Osteoblast (primary cell): ENCODE measurements around the gene GALNT10. TPM values are rescaled to one million over a fixed set of nuclear protein-coding genes. Genes with fewer than 3 reads are reported as not detected.

Experiments
- DNase-seq: peaks from one replicate; pipeline ENCODE4 v3.0.0; 2011; ENCODE audit warnings: low spot score, mixed read lengths; ENCODE audit not compliant: insufficient read length; ENCODE audit errors: missing footprints
- H2AFZ ChIP-seq: 2 replicates; pipeline ENCODE4 v1.6.0; 2011; ENCODE audit warnings: mild to moderate bottlenecking, low read length
- H3K27ac ChIP-seq: 2 replicates; pipeline ENCODE4 v1.5.1; 2011; ENCODE audit warnings: mild to moderate bottlenecking, low read depth, low read length, moderate library complexity
- H3K27me3 ChIP-seq: 2 replicates; pipeline ENCODE4 v1.6.0; 2012; ENCODE audit warnings: mild to moderate bottlenecking, control low read depth, inconsistent platforms, low read length, moderate library complexity; ENCODE audit not compliant: insufficient read depth
- H3K36me3 ChIP-seq: 2 replicates; pipeline ENCODE4 v1.5.1; 2011; ENCODE audit warnings: mild to moderate bottlenecking, low read length, control low read depth, moderate library complexity; ENCODE audit not compliant: insufficient read depth
- H3K4me1 ChIP-seq: 2 replicates; pipeline ENCODE4 v1.5.1; 2011; ENCODE audit warnings: mild to moderate bottlenecking, low read length, control low read depth, moderate library complexity; ENCODE audit not compliant: insufficient read depth
- H3K4me2 ChIP-seq: 2 replicates; pipeline ENCODE4 v1.6.0; 2011; ENCODE audit warnings: mild to moderate bottlenecking, low read length; ENCODE audit not compliant: insufficient read depth
- H3K4me3 ChIP-seq: fragments of 200-600 bp; sonication (generic); 3 replicates; pipeline ENCODE4 v1.5.1; 2012; ENCODE audit warnings: mild to moderate bottlenecking, low read length, inconsistent platforms; ENCODE audit not compliant: insufficient read depth
- H3K79me2 ChIP-seq: 2 replicates; pipeline ENCODE4 v1.6.0; 2012; ENCODE audit warnings: mild to moderate bottlenecking, low read length, control low read depth, inconsistent platforms; ENCODE audit not compliant: insufficient read depth
- H3K9me3 ChIP-seq: 2 replicates; pipeline ENCODE4 v1.5.1; 2011; ENCODE audit warnings: low read depth, low read length, control low read depth
- H4K20me1 ChIP-seq: 2 replicates; pipeline ENCODE4 v1.6.0; 2012; ENCODE audit warnings: mild to moderate bottlenecking, low read length, control low read depth; ENCODE audit not compliant: insufficient read depth
- total RNA-seq: library from RNA; depleted of rRNA; stranded (reverse); fragments of >200 nt; gene quantifications from 2 replicates; pipeline ENCODE4 v1.2.3, GENCODE V29; 2012
- TF ChIP-seq, protein P1 (sequence below): IDR thresholded peaks from 2 replicates; pipeline ENCODE4 v1.5.1; 2011; ENCODE audit warnings: mild to moderate bottlenecking, low read depth, low read length, moderate library complexity; ENCODE audit errors: extremely low read depth

Gene GALNT10
- total RNA-seq, 1 donor = 62.2 TPM

DNA sequence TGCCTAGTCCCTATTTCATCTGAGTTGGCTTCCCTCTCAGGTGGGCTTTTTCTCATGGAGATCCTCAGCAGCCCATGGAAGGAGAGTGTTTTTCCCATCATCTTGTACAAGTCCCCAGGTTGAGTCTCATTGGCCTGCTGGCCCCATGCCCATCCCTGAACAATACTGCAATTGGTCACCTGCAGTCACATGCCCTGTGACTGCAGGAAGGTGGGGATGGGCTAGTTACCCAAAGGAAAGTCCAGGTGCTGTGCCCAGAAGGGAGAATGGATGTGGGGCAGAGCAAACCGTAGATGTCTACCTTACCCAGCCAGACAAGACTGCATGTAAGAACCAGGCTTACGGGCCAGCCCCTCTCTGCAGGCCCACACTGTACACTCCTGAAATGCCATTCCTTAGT, 201.3 kb downstream of the GALNT10 start:
- DNase-seq = no peak

DNA sequence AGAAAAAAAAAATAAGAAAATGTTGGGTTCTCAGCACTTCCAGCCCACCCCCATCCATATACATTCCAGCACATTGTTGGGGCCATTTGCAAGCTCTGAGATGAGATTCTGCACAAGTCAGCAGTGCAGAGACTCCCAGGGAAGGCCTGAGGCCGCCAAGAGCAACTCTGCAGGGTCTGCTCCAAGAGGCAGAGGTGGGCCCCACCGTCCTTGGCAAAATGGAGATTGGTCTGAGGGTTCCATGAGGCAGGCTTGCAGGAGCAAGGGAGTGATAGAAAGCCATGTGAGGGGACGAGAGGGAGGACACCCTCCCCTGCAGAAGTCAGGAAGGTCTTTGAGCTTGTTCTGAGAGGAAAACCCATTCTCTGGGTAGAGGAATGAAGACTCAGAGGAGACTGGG, 203.3 kb downstream of the GALNT10 start:
- H3K79me2 ChIP-seq = no peaks in the 10 kb centered on the region
- TF ChIP-seq, protein P1, sequence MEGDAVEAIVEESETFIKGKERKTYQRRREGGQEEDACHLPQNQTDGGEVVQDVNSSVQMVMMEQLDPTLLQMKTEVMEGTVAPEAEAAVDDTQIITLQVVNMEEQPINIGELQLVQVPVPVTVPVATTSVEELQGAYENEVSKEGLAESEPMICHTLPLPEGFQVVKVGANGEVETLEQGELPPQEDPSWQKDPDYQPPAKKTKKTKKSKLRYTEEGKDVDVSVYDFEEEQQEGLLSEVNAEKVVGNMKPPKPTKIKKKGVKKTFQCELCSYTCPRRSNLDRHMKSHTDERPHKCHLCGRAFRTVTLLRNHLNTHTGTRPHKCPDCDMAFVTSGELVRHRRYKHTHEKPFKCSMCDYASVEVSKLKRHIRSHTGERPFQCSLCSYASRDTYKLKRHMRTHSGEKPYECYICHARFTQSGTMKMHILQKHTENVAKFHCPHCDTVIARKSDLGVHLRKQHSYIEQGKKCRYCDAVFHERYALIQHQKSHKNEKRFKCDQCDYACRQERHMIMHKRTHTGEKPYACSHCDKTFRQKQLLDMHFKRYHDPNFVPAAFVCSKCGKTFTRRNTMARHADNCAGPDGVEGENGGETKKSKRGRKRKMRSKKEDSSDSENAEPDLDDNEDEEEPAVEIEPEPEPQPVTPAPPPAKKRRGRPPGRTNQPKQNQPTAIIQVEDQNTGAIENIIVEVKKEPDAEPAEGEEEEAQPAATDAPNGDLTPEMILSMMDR = no peak
- no peak overlapping the region for H3K27ac ChIP-seq
- no peaks in the 10 kb centered on the region for H3K27me3 ChIP-seq
- no peaks in the 10 kb centered on the region for H3K4me1 ChIP-seq
- DNase-seq = no peak
- no peak overlapping the region for H3K4me3 ChIP-seq
- no peak overlapping the region for H2AFZ ChIP-seq
- peaks cover 36% of the 10 kb centered on the region for H3K36me3 ChIP-seq
- H4K20me1 ChIP-seq = peaks cover 3% of the 10 kb centered on the region
- H3K9me3 ChIP-seq = no peaks in the 10 kb centered on the region
- H3K4me2 ChIP-seq = no peak overlapping the region

More for the DNA sequence above, 201.3 kb downstream of the GALNT10 start:
- no peak overlapping the region for H3K27ac ChIP-seq
- TF ChIP-seq, protein P1 = no peak
- peaks cover 37% of the 10 kb centered on the region for H3K36me3 ChIP-seq
- no peaks in the 10 kb centered on the region for H3K4me1 ChIP-seq
- no peaks in the 10 kb centered on the region for H3K27me3 ChIP-seq
- H2AFZ ChIP-seq = no peak overlapping the region
- no peak overlapping the region for H3K4me3 ChIP-seq
- no peaks in the 10 kb centered on the region for H3K9me3 ChIP-seq
- H4K20me1 ChIP-seq = peaks cover 3% of the 10 kb centered on the region
- H3K4me2 ChIP-seq = no peak overlapping the region
- no peaks in the 10 kb centered on the region for H3K79me2 ChIP-seq

DNA sequence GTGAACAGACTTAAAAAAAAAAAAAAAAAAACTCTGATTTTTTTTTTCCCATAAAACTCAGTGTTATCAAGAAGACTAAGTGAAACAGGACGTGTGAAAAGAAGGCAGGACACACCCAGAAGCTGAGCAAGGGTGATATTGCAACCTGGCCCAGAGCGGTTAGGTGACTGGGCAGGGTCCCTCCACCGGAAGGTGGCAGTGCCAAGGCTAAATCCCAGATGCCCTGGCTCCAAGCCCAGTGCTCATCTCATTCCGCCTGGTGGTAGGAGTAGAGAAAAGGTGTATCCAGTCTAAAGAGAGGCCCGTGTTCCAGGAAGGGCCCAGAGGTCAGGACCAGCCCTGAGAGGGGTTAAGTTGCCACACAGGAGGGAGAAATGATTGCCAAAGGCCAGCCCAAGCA, 203.8 kb downstream of the GALNT10 start:
- Histone ChIP-seq H3K9me3 (no peaks in the 10 kb centered on the region), H3K4me1 (no peaks in the 10 kb centered on the region), H3K27me3 (no peaks in the 10 kb centered on the region), H3K4me2 (no peak overlapping the region), H3K4me3 (no peak overlapping the region), H3K36me3 (peaks cover 38% of the 10 kb centered on the region), H2AFZ (no peak overlapping the region), H4K20me1 (peaks cover 3% of the 10 kb centered on the region), H3K79me2 (no peaks in the 10 kb centered on the region), H3K27ac (no peak overlapping the region)
- no peak for DNase-seq
- TF ChIP-seq, protein P1 = no peak

DNA sequence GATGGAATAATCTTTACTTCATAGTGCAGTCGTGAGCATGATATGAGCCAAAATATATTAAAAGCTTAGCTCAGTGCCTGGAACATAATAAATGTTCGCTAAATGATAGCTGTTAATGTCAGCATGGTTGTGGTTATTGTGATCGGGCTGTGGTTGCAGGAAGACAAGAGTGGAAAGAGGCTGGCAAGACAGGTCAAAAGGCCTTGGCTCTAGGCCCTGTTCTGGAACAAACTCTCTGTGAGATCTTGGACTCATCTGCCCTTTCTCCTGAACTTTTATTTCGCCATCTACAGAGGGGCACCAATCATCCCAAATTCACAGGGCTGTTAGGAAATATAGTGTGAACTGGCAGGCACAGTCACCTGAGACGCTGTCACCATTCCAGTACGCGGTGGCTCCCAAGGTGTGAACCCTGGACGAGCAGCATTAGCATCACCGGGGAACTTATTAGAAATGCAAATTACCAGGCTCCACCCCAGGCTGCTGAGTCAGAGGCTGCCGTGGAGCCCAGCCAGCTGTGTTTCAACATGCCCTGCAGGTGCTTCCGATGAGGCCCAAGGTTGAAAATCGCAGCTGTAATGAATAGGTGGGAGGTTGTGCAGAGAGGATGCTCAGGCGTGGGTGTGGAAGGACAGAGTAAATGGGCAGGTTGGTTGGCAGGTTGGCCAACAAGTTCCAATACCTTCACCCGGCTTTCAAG, 205.0 kb downstream of the GALNT10 start:
- DNase-seq = no peak
- Histone ChIP-seq H3K79me2 (no peaks in the 10 kb centered on the region), H2AFZ (no peak overlapping the region), H4K20me1 (peaks cover 3% of the 10 kb centered on the region), H3K27me3 (no peaks in the 10 kb centered on the region), H3K27ac (no peak overlapping the region), H3K4me3 (no peak overlapping the region), H3K4me1 (no peaks in the 10 kb centered on the region), H3K36me3 (peaks cover 36% of the 10 kb centered on the region), H3K4me2 (no peak overlapping the region), H3K9me3 (no peaks in the 10 kb centered on the region)
- TF ChIP-seq, protein P1 = no peak
